Measurements from ENCODE around the gene PLCG2. TPM values are rescaled to one million over a fixed set of nuclear protein-coding genes. Genes with fewer than 3 reads are reported as not detected.

Gene PLCG2
- total RNA-seq, 1 donor from 2014 or later, result 47.7 TPM

GRCh38 chr16:81785138-81785924, 6.2 kb downstream of the PLCG2 start:
- H3K27me3 ChIP-seq (ENCODE audit: low read depth), result no peaks in the 10 kb centered on the region
- no peaks in the 10 kb centered on the region for H3K9me3 ChIP-seq
- TF ChIP-seq CTCF (IDR thresholded peaks at IDR 0.05), result no peak
- peaks cover 13% of the 10 kb centered on the region for H3K36me3 ChIP-seq
- DNase-seq (no peak), ATAC-seq (no peak)
- intact Hi-C loops (cut with DNase I), result no loop called here
- peaks cover 19% of the 10 kb centered on the region for H3K4me1 ChIP-seq
- no peak overlapping the region for H3K27ac ChIP-seq
- no peak overlapping the region for H3K4me3 ChIP-seq

- no peak for ATAC-seq
- Histone ChIP-seq H3K9me3 (no peaks in the 10 kb centered on the region), H3K4me1 (peaks cover 16% of the 10 kb centered on the region), H3K4me3 (no peak overlapping the region), H3K27me3 (ENCODE audit: low read depth) (no peaks in the 10 kb centered on the region), H3K27ac (no peak overlapping the region), H3K36me3 (peaks cover 13% of the 10 kb centered on the region)
- intact Hi-C loops (cut with DNase I), result no loop called here
- TF ChIP-seq CTCF (IDR thresholded peaks at IDR 0.05), result no peak
- no peak for DNase-seq
Measured at GRCh38 chr16:81786321-81786720, 7.2 kb downstream of the PLCG2 start.

- DNase-seq, result no peak
- Histone ChIP-seq H3K4me1 (peaks cover 16% of the 10 kb centered on the region), H3K27me3 (ENCODE audit: low read depth) (no peaks in the 10 kb centered on the region), H3K9me3 (no peaks in the 10 kb centered on the region), H3K36me3 (peaks cover 13% of the 10 kb centered on the region), H3K4me3 (no peak overlapping the region), H3K27ac (no peak overlapping the region)
- ATAC-seq, result no peak
- intact Hi-C loops (cut with DNase I), result no loop called here
- no peak for TF ChIP-seq CTCF (IDR thresholded peaks at IDR 0.05)
Measured at GRCh38 chr16:81786868-81787267, 7.8 kb downstream of the PLCG2 start.

GRCh38 chr16:81787659-81788058, 8.6 kb downstream of the PLCG2 start:
- Histone ChIP-seq H3K4me1 (peaks cover 16% of the 10 kb centered on the region), H3K4me3 (no peak overlapping the region), H3K36me3 (peaks cover 13% of the 10 kb centered on the region), H3K27me3 (ENCODE audit: low read depth) (no peaks in the 10 kb centered on the region), H3K9me3 (no peaks in the 10 kb centered on the region), H3K27ac (no peak overlapping the region)
- no peak for ATAC-seq
- intact Hi-C loops (cut with DNase I), result no loop called here
- TF ChIP-seq CTCF (IDR thresholded peaks at IDR 0.05), result no peak
- DNase-seq, result no peak

- Histone ChIP-seq H3K4me3 (no peak overlapping the region), H3K4me1 (no peaks in the 10 kb centered on the region), H3K36me3 (peaks cover 13% of the 10 kb centered on the region), H3K27ac (no peak overlapping the region), H3K9me3 (no peaks in the 10 kb centered on the region), H3K27me3 (ENCODE audit: low read depth) (no peaks in the 10 kb centered on the region)
- ATAC-seq (no peak), DNase-seq (no peak)
- no peak for TF ChIP-seq CTCF (IDR thresholded peaks at IDR 0.05)
- intact Hi-C loops (cut with DNase I), result no loop called here
Measured at GRCh38 chr16:81790277-81790676, 11.2 kb downstream of the PLCG2 start.
